HUES64 (cell line): ENCODE measurements around the gene GAB2.
A peak's percentile ranks its signal among the peaks of the same experiment; 100 is the strongest.

ENCODE experiments used
- H3K27ac ChIP-seq: 2 replicates; pipeline ENCODE4 v1.7.0; 2013; ENCODE audit warnings: low read depth, low read length, inconsistent platforms
- H3K27me3 ChIP-seq: 2 replicates; pipeline ENCODE4 v1.6.1; 2013; ENCODE audit warnings: mild to moderate bottlenecking, low read length; ENCODE audit not compliant: insufficient read depth
- H3K36me3 ChIP-seq: 2 replicates; pipeline ENCODE4 v1.6.1; 2013; ENCODE audit warnings: mild to moderate bottlenecking, low read length; ENCODE audit not compliant: insufficient read depth
- H3K4me1 ChIP-seq: 2 replicates; pipeline ENCODE4 v1.6.1; 2013; ENCODE audit warnings: mild to moderate bottlenecking, low read length, moderate library complexity; ENCODE audit not compliant: insufficient read depth
- H3K4me3 ChIP-seq: 2 replicates; pipeline ENCODE4 v1.5.1; 2013; ENCODE audit warnings: mild to moderate bottlenecking, low read length, moderate library complexity
- H3K9ac ChIP-seq: 2 replicates; pipeline ENCODE4 v1.6.1; 2013; ENCODE audit warnings: mild to moderate bottlenecking, low read depth, low read length
- H3K9me3 ChIP-seq: 2 replicates; pipeline ENCODE4 v1.6.1; 2013; ENCODE audit warnings: low read depth, low read length; ENCODE audit not compliant: insufficient read depth
- WGBS: fragments of 150-250, 120-280 bp; methylation state at CpG from one replicate; pipeline ENCODE4 v1.1.7; 2013; ENCODE audit warnings: missing lambda C conversion rate; 5-methylcytosine and 5-hydroxymethylcytosine counted together

The GAB2 gene

GRCh38 chr11:78427615-78428265, 10.1 kb upstream of the GAB2 start:
- Histone ChIP-seq H3K27ac (no peak overlapping the region), H3K36me3 (no peaks in the 10 kb centered on the region), H3K9me3 (no peaks in the 10 kb centered on the region), H3K4me1 (peaks cover 24% of the 10 kb centered on the region), H3K4me3 (no peak overlapping the region), H3K9ac (no peak overlapping the region), H3K27me3 (no peaks in the 10 kb centered on the region)
- WGBS: 95% methylated on average over 11 of the region's 11 CpGs

- Histone ChIP-seq H3K9ac (no peak overlapping the region), H3K9me3 (no peaks in the 10 kb centered on the region), H3K4me3 (no peak overlapping the region), H3K36me3 (no peaks in the 10 kb centered on the region), H3K4me1 (peaks cover 24% of the 10 kb centered on the region), H3K27ac (no peak overlapping the region), H3K27me3 (no peaks in the 10 kb centered on the region)
- WGBS: 100% methylated on average over 1 of the region's 1 CpG
Measured at GRCh38 chr11:78426845-78427244, 9.2 kb upstream of the GAB2 start.

GRCh38 chr11:78425399-78426070, 7.9 kb upstream of the GAB2 start:
- H3K9me3 ChIP-seq: no peaks in the 10 kb centered on the region
- H3K27ac ChIP-seq: no peak overlapping the region; the same call in 1 of the 2 replicates
- H3K4me1 ChIP-seq: peaks cover 25% of the 10 kb centered on the region
- H3K4me3 ChIP-seq: no peak overlapping the region
- no peak overlapping the region for H3K9ac ChIP-seq
- 92% methylated on average over 3 of the region's 4 CpGs for WGBS
- no peaks in the 10 kb centered on the region for H3K27me3 ChIP-seq
- no peaks in the 10 kb centered on the region for H3K36me3 ChIP-seq

- 90% methylated on average over 7 of the region's 7 CpGs for WGBS
- Histone ChIP-seq H3K4me1 (peaks cover 27% of the 10 kb centered on the region), H3K9ac (no peak overlapping the region; the same call in 1 of the 2 replicates), H3K27me3 (peaks cover under 1% of the 10 kb centered on the region), H3K27ac (peak overlapping the region; percentile 63), H3K4me3 (no peak overlapping the region), H3K9me3 (no peaks in the 10 kb centered on the region), H3K36me3 (no peaks in the 10 kb centered on the region)
Measured at GRCh38 chr11:78424334-78425270, 7.0 kb upstream of the GAB2 start.

- Histone ChIP-seq H3K9ac (no peak overlapping the region), H3K4me3 (no peak overlapping the region), H3K9me3 (no peaks in the 10 kb centered on the region), H3K4me1 (peaks cover 36% of the 10 kb centered on the region), H3K27ac (no peak overlapping the region), H3K27me3 (peaks cover 14% of the 10 kb centered on the region), H3K36me3 (no peaks in the 10 kb centered on the region)
- 90% methylated on average over 2 of the region's 2 CpGs for WGBS
Measured at GRCh38 chr11:78423241-78423640, 5.6 kb upstream of the GAB2 start.

- Histone ChIP-seq H3K9me3 (no peaks in the 10 kb centered on the region), H3K27me3 (peaks cover 16% of the 10 kb centered on the region), H3K4me3 (no peak overlapping the region), H3K36me3 (no peaks in the 10 kb centered on the region), H3K4me1 (peaks cover 31% of the 10 kb centered on the region), H3K9ac (no peak overlapping the region), H3K27ac (no peak overlapping the region)
- WGBS: 87% methylated on average over 9 of the region's 9 CpGs
Measured at GRCh38 chr11:78420796-78421209, 3.2 kb upstream of the GAB2 start.

GRCh38 chr11:78420255-78420764, 2.7 kb upstream of the GAB2 start:
- H3K9ac ChIP-seq: no peak overlapping the region
- H3K4me3 ChIP-seq: no peak overlapping the region
- peaks cover 27% of the 10 kb centered on the region for H3K4me1 ChIP-seq
- WGBS: 43% methylated on average over 6 of the region's 9 CpGs
- H3K27ac ChIP-seq: no peak overlapping the region
- no peaks in the 10 kb centered on the region for H3K9me3 ChIP-seq
- no peaks in the 10 kb centered on the region for H3K36me3 ChIP-seq
- H3K27me3 ChIP-seq: peaks cover 16% of the 10 kb centered on the region

GRCh38 chr11:78419327-78419726, 1.7 kb upstream of the GAB2 start:
- H3K4me3 ChIP-seq: no peak overlapping the region
- H3K27me3 ChIP-seq: peaks cover 16% of the 10 kb centered on the region
- 88% methylated on average over 5 of the region's 5 CpGs for WGBS
- H3K27ac ChIP-seq: no peak overlapping the region
- H3K36me3 ChIP-seq: no peaks in the 10 kb centered on the region
- H3K9me3 ChIP-seq: no peaks in the 10 kb centered on the region
- peaks cover 18% of the 10 kb centered on the region for H3K4me1 ChIP-seq
- no peak overlapping the region for H3K9ac ChIP-seq

GRCh38 chr11:78418584-78419211, 1.1 kb upstream of the GAB2 start:
- H3K9ac ChIP-seq: 0 out of 2 replicates have a peak overlapping the region, but pooled peaks have one; percentile 85
- H3K27me3 ChIP-seq: peaks cover 16% of the 10 kb centered on the region
- peaks cover 15% of the 10 kb centered on the region for H3K4me1 ChIP-seq
- peak overlapping the region; percentile 70 for H3K4me3 ChIP-seq
- no peak overlapping the region for H3K27ac ChIP-seq
- whole genome bisulfite sequencing: 62% methylated on average over 11 of the region's 11 CpGs
- H3K9me3 ChIP-seq: no peaks in the 10 kb centered on the region
- H3K36me3 ChIP-seq: no peaks in the 10 kb centered on the region

GRCh38 chr11:78417888-78418583, 416 bp upstream of the GAB2 start:
- no peaks in the 10 kb centered on the region for H3K36me3 ChIP-seq
- no peaks in the 10 kb centered on the region for H3K9me3 ChIP-seq
- under 1% methylated on average over 68 of the region's 68 CpGs for WGBS
- peaks cover 16% of the 10 kb centered on the region for H3K27me3 ChIP-seq
- peaks cover 15% of the 10 kb centered on the region for H3K4me1 ChIP-seq
- H3K4me3 ChIP-seq: peak overlapping the region; percentile 70
- peak overlapping the region; percentile 85 for H3K9ac ChIP-seq
- peak overlapping the region; percentile 50 for H3K27ac ChIP-seq
